Right lobe of liver (tissue), 4 donors: ENCODE results near the gene EN1.

ENCODE experiments used
- POLR2A ChIP-seq: fragments of 450-650 bp; IDR thresholded peaks from one replicate; pipeline ENCODE4 v1.6.1; 2017; ENCODE audit warnings: antibody characterized with exemption, mild to moderate bottlenecking
- TF ChIP-seq, protein P1 (sequence below), 4 donors: fragments of 200-600 bp in 3 of 4; fragments of 450-650 bp in 1 of 4; IDR thresholded peaks; one replicate each; pipeline versions ENCODE4 v1.5.1 to v1.8.0; 2016 to 2022; ENCODE audit warnings: antibody characterized with exemption in 4 of 4, mild to moderate bottlenecking in 2 of 4
- donor health status: DM: no; HTN: no; CAD: no.
- donor health status: DM: no; HTN: no; CAD: no.
- donor health status: DM: no; HTN: yes; CAD: no.

DNA sequence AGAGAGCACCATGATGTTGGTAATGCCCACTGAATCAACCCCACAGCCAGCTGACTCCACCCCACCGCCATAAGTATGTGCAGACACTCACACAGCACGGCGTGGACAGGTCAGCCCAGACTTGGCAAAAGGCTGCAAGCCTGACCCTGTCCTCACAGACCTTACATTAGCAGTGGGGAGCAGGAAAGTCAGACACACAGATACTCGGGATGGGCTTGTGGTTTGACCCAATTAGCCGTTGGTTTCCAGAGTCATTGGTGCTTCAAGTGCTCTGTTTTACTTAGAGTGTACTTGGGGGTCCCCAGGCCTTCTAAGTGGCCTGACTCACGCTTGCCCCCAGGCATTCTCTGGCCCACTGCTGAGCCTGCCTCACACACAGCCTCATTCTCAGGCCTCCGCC is 36.7 kb downstream of the EN1 start:
- TF ChIP-seq, protein P1, sequence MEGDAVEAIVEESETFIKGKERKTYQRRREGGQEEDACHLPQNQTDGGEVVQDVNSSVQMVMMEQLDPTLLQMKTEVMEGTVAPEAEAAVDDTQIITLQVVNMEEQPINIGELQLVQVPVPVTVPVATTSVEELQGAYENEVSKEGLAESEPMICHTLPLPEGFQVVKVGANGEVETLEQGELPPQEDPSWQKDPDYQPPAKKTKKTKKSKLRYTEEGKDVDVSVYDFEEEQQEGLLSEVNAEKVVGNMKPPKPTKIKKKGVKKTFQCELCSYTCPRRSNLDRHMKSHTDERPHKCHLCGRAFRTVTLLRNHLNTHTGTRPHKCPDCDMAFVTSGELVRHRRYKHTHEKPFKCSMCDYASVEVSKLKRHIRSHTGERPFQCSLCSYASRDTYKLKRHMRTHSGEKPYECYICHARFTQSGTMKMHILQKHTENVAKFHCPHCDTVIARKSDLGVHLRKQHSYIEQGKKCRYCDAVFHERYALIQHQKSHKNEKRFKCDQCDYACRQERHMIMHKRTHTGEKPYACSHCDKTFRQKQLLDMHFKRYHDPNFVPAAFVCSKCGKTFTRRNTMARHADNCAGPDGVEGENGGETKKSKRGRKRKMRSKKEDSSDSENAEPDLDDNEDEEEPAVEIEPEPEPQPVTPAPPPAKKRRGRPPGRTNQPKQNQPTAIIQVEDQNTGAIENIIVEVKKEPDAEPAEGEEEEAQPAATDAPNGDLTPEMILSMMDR (IDR thresholded peaks at IDR 0.05) = no peak
- TF ChIP-seq POLR2A = no peak
